Neural crest cell (in vitro differentiated cells): ENCODE measurements around the gene MIDN. TPM values are rescaled to one million over a fixed set of nuclear protein-coding genes. Genes with fewer than 3 reads are reported as not detected.

Experiments
- DNase-seq: peaks from one replicate; pipeline ENCODE4 v3.0.0; 2021; ENCODE audit warnings: low read depth, mixed read lengths, low spot score
- H3K27ac Mint-ChIP-seq: one replicate; pipeline ENCODE4 v1.8.0; 2021; ENCODE audit warnings: mild to moderate bottlenecking, mixed read lengths; ENCODE audit not compliant: unreplicated experiment
- H3K27me3 Mint-ChIP-seq: 2 replicates; pipeline ENCODE4 v1.8.0; 2021; ENCODE audit warnings: low read depth, mild to moderate bottlenecking, mixed read lengths
- H3K36me3 Mint-ChIP-seq: 2 replicates; pipeline ENCODE4 v1.8.0; 2021; ENCODE audit warnings: low read depth, mild to moderate bottlenecking, mixed read lengths
- H3K4me1 Mint-ChIP-seq: 2 replicates; pipeline ENCODE4 v1.8.0; 2021; ENCODE audit warnings: mixed read lengths
- H3K4me3 Mint-ChIP-seq: one replicate; pipeline ENCODE4 v1.8.0; 2021; ENCODE audit warnings: mild to moderate bottlenecking, mixed read lengths
- H3K9me3 Mint-ChIP-seq: 2 replicates; pipeline ENCODE4 v1.8.0; 2021; ENCODE audit warnings: mixed read lengths
- CTCF ChIP-seq: fragments of 200-600 bp; sonication (generic); conservative IDR thresholded peaks from 2 replicates; pipeline ENCODE4 v1.5.0; 2021; ENCODE audit warnings: antibody characterized with exemption, mild to moderate bottlenecking
- total RNA-seq: library from RNA; stranded (reverse); gene quantifications from 2 replicates; pipeline ENCODE4 v1.2.1, GENCODE V29; 2021

MIDN gene
- total RNA-seq, 1 donor from 2014 or later, result 187 TPM

GRCh38 chr19:1223018-1223855 lies 25.1 kb upstream of the MIDN start:
- DNase-seq, result no peak
- Mint-ChIP-seq H3K27ac (no peak overlapping the region), H3K27me3 (no peaks in the 10 kb centered on the region), H3K4me1 (peaks cover under 1% of the 10 kb centered on the region), H3K9me3 (no peaks in the 10 kb centered on the region), H3K4me3 (no peak overlapping the region), H3K36me3 (no peaks in the 10 kb centered on the region)
- TF ChIP-seq CTCF, result peak; percentile 57

GRCh38 chr19:1224047-1224825 lies 24.1 kb upstream of the MIDN start:
- no peaks in the 10 kb centered on the region for H3K9me3 Mint-ChIP-seq
- no peak overlapping the region for H3K27ac Mint-ChIP-seq
- H3K4me1 Mint-ChIP-seq, result no peaks in the 10 kb centered on the region
- no peak for TF ChIP-seq CTCF
- no peaks in the 10 kb centered on the region for H3K27me3 Mint-ChIP-seq
- no peak overlapping the region for H3K4me3 Mint-ChIP-seq
- DNase-seq, result no peak
- H3K36me3 Mint-ChIP-seq, result no peaks in the 10 kb centered on the region

- H3K4me1 Mint-ChIP-seq, result no peaks in the 10 kb centered on the region
- no peaks in the 10 kb centered on the region for H3K27me3 Mint-ChIP-seq
- DNase-seq, result no peak
- H3K4me3 Mint-ChIP-seq, result no peak overlapping the region
- H3K36me3 Mint-ChIP-seq, result no peaks in the 10 kb centered on the region
- H3K9me3 Mint-ChIP-seq, result no peaks in the 10 kb centered on the region
- TF ChIP-seq CTCF, result no peak
- H3K27ac Mint-ChIP-seq, result no peak overlapping the region
Observed at GRCh38 chr19:1224847-1225246, 23.5 kb upstream of the MIDN start.

- Mint-ChIP-seq H3K27me3 (no peaks in the 10 kb centered on the region), H3K36me3 (no peaks in the 10 kb centered on the region), H3K27ac (no peak overlapping the region), H3K4me3 (no peak overlapping the region), H3K9me3 (no peaks in the 10 kb centered on the region), H3K4me1 (no peaks in the 10 kb centered on the region)
- no peak for DNase-seq
- no peak for TF ChIP-seq CTCF
Observed at GRCh38 chr19:1225440-1226226, 22.8 kb upstream of the MIDN start.

- no peaks in the 10 kb centered on the region for H3K4me1 Mint-ChIP-seq
- H3K27ac Mint-ChIP-seq, result no peak overlapping the region
- no peak for DNase-seq
- no peaks in the 10 kb centered on the region for H3K9me3 Mint-ChIP-seq
- no peak for TF ChIP-seq CTCF
- no peaks in the 10 kb centered on the region for H3K27me3 Mint-ChIP-seq
- H3K4me3 Mint-ChIP-seq, result no peak overlapping the region
- no peaks in the 10 kb centered on the region for H3K36me3 Mint-ChIP-seq
Observed at GRCh38 chr19:1226227-1226518, 22.2 kb upstream of the MIDN start.
